HG02798 (cell line): ENCODE results near the gene EYA2.
"Not testable (repeated sequence)": the region's sequence is repeated elsewhere in the genome, so short reads cannot be mapped to it uniquely, and the experiment has no call there.

Source experiments
- ATAC-seq: cut with Tn5 transposase; IDR thresholded peaks from one replicate; pipeline ENCODE4 v1.9.1; 2021; ENCODE audit warnings: mild to moderate bottlenecking; ENCODE audit not compliant: unreplicated experiment, poor library complexity

The EYA2 gene

DNA sequence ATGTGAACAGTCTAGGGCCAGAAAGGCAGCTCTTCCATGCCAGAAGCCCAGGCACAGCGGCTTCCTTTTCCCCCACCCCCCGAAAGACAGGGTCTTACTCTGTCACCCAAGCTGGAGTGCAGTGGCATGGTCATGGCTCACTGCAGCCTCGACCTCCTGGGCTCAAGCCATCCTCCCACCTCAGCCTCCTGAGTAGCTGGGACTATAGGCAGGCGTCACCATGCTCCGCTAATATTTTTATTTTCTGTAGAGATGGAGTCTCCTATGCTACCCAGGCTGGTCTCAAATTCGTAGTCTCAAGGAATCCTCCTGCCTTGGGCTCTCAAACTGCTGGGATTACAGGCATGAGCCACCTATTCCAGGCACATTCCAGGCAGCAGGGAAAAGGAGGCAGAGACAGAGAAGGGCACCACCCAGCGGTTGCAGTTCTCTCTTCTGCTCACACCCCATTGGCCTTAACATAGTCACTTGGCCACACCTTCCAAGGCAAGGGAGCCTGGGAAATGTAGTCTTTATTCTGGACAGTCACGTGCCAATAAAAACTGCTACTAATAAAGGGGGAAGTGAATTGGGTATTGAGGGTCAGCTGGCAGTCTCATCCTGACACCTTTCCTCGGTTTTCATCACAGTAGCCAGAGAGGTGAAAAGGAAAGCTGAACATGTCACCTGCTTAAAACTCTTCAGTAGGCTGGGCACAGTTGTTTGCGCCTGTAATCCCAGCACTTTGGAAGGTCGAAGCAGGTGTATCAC, 255.9 kb downstream of the EYA2 start:
- ATAC-seq, result no peak

- no peak for ATAC-seq
Measured at GRCh38 chr20:47152068-47152467, 257.4 kb downstream of the EYA2 start.

DNA sequence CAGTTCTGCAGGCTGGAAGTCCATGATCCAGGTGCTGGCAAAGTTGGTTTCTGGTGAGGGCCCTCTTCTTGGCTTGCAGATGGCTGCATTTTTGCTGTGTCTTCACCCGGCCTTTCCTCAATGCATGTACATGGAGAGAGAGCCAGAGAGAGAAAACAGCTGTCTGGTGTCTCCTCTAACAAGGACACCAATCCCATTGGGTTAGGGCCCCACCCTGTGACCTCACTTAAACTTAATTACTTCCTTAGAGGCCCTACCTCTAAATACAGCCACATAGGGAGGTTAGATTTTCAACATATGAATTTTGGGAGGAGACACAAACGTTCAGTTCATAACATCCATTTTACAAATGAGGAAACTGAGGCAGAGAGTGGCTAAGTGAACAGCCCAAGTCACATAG, 259.4 kb downstream of the EYA2 start:
- ATAC-seq, result no peak

- no peak for ATAC-seq
Measured at GRCh38 chr20:47156301-47157137, 261.9 kb downstream of the EYA2 start.

GRCh38 chr20:47159166-47159565, 264.5 kb downstream of the EYA2 start:
- ATAC-seq, result no peak

DNA sequence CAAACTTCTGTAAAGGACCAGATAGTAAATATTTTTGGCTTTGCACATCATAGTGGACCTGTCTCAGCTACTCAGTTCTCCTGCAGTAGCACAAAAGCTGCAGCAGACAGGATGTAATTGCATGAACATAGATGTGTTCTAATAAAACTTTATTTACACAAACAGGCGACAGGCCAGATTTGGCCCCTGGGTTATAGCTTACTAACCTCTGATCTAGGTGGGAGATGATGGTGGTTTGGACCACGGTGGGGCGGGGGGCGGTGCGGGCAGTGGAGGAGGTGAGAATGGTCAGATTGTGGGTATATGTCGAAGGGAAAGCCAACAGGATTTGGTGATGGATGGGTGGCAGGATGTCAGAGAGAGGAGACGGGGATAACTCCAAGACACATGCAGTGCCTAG, 265.6 kb downstream of the EYA2 start:
- ATAC-seq, result no peak

DNA sequence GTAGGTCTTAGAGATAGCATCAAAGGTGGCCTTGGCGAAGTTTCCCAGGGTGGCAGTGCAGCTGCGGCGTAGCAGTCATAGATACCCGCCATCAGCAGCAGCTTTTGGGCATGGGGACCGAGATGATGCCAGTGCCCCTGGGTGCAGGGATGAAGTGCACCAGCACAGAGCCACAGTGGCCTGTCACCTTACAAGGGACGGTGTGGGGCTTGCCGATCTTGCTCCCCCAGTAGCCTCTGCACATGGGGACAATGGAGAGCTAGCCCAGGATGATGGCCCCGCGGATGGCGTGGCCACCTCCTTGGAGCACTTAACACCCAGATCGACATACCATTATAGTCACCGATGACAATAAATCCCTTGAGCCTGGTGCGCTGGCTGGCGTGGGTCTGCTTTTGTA, 266.3 kb downstream of the EYA2 start:
- no peak for ATAC-seq

DNA sequence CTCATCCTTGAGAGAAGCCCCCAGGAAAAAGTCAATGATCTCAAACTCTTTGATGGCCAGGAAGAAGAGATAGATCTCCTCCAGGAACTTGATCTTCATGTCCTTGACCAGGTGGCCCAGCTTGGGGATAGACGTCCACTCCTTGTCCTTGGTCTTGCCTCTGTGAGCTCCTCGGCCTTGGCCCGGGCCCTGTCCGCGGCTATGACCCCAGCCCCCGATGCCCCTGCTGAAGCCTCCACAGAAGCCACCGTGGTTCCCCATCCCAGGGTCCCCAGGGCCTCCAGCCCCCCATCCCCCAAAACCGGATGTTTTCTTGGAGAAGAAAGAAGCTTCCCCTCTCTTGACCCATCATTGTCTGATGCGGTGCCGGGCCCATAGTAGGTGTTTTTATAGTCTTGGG, 266.8 kb downstream of the EYA2 start:
- ATAC-seq, result no peak

DNA sequence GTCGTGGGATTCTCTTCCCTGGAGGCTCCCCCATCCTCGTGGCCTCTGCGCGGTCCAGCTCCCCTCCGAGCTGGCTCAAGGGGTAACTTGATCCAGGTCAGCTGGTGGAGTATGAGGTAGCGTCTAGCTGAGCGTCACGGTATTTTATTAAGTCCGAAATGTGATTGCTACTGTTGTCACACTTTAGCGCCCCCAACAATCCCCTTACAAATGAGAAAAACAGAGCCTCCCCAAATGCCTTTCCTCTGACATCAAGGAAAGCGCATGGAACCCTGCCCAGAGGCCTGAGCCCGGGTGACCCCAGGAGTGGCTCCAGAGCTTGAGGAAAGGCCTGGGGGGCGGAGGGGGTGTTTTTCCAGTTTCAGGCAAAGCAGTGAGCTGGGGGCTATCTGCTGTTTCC, 269.5 kb downstream of the EYA2 start:
- ATAC-seq, result no peak

DNA sequence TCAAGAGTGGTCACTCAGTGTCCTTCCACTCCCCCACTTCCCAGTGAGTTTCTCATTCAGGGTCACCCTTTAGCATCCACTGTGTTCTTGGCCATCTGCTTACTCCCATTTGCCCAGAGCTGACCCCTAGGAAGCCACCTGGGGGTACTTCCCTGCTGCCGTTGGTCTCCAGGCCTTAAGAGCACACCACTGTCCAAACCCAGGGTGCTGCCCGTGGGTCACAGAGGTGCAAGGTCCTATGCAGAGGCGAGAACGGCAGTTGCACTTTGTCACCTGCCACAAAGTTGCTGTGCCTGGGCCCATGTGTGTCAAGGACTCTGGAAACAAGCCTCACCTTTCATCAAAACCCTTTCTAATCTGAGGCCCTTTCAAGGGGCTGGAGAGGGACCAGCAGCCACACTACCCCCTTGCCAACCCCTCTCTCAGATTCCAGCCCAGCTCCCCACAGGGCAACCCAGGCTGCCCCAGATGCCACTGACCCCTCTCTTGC, 270.8 kb downstream of the EYA2 start:
- ATAC-seq, result no peak

DNA sequence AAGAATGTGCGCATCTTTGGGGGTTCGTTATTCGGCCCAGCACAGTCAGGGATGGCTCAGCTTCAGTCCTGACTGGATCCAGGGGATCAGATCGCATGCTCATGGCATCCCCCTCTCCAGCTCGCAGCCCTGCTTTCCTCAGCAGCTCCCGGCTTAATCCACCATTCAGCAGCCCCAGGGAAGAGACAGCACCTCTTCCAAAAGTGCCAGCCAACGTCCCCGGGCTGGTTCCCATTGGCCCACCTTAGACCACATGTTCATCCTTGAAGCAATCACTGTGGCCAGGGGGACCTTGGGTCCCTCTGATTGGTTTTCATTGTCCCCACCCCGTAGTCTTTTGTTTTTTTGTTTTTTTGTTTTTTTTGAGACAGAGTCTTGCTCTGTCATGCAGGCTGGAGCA, 273.2 kb downstream of the EYA2 start:
- ATAC-seq, result no peak

- no peak for ATAC-seq
Measured at GRCh38 chr20:47172579-47172978, 277.9 kb downstream of the EYA2 start.

- ATAC-seq, result no peak
Measured at GRCh38 chr20:47173596-47174216, 279.1 kb downstream of the EYA2 start.

- ATAC-seq, result no peak
Measured at GRCh38 chr20:47174456-47175243, 280.0 kb downstream of the EYA2 start.

DNA sequence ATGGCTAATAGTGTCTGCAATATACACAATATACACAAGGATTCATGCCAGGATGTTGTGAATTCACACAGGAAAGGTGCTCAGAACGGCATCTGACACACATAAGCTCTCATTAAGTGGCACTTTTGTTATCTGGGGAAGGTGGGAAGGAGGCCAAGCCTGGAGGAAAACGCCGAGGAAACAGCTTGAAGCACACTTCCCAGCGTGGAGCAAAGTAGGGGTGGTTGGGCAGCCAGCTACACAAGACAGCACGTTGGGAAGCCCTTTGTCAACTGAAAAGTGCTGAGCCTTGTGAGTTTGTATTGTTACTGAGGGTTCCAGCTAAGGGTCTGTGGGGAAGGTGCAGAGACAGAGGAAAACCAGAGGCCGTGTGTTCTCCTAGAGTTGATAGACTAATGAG, 280.9 kb downstream of the EYA2 start:
- no peak for ATAC-seq

GRCh38 chr20:47176217-47176616, 281.6 kb downstream of the EYA2 start:
- not testable (repeated sequence) for ATAC-seq

DNA sequence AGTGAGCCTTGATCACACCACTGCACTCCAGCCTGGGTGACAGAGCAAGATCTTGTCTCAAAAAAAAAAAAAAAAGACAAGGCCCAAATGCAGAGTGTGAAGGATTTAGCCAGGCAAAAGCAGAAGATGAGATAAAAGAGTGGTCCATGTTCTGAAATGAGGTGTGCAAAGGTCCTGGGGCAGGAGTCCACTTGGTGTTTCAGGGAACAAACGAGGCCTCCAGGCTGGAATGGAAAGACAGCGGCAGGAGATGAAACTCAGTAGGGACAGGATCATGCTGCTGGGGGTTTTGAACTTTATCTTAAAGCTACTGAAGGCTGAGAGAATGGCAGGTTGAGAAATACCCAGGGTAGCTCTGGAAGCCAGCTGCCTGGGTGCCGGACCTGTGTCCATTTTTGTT, 283.6 kb downstream of the EYA2 start:
- ATAC-seq, result no peak

DNA sequence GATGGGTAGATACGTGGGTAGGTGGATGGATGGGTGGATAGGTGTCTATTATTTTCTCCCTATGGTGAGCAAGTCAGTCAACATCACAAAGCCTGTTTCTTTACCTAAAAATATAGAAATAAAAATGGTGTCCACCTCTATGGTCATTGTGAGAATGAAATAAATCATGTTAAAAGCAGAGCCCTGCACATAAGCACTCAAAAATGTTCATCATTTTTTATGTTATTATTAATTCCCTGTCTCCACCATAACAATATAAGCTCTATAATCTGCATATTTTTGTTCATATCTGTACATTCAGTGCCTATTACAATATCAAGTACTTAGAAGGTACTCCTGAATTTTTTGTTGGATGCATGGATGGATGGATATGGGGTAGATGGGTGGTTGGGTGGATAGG, 284.2 kb downstream of the EYA2 start:
- ATAC-seq, result no peak

GRCh38 chr20:47179267-47179666, 284.6 kb downstream of the EYA2 start:
- ATAC-seq, result no peak

DNA sequence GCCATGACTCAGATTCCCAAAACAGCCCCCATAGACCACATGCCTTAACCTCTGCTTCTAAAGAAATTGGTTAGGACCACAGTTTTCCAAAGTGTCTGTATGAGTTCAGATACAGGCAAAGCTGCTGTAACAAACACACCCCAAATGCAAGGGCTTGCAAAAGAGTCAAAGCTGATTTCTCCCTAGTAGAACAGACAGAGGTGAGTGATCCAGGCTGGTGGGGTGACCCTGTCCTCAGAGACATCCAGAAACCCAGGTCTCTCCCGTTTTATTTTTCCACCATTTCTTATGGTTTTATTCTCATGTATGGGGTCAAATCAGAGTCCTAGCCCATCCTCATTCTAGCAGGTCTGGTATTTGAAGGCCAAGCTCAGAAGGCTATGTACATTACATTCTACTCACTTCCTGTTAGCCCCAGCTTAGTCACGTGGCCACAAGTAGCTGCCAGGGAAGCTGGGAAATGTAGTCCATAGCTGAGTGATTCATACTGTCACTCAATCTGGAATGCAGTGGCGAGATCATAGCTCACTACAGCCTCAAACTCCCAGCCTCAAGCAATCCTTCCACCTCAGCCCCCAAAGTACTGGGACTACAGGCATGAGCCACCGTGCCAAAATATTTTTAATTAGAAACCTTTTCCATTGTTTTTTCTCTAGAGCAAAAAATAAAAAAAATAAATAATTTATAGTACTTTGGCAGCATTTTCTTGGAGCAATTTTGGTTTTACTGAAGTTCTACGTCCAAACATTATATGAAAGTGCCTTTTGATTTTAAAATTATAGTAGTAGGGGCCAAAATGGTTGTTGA, 286.6 kb downstream of the EYA2 start:
- no peak for ATAC-seq
